HCT116 (cell line): ENCODE data around the gene PLCB4.

ENCODE experiments used
- CEBPB ChIP-seq: IDR thresholded peaks from 2 replicates; pipeline ENCODE4 v1.6.1; 2012; ENCODE audit warnings: low read depth
- CTCF ChIP-seq, 3 experiments: fragments of 200-600 bp in 1 of 3; sonication (generic) in 1 of 3; IDR thresholded peaks in 2 of 3; conservative IDR thresholded peaks in 1 of 3; 2 replicates each; pipeline ENCODE4 v1.5.1; 2012 to 2017; ENCODE audit warnings: low read depth in 2 of 3, low read length in 2 of 3, antibody characterized with exemption in 1 of 3, borderline replicate concordance in 1 of 3, control low read depth in 1 of 3, mild to moderate bottlenecking in 1 of 3, mixed read lengths in 1 of 3, mixed run types in 1 of 3, moderate library complexity in 1 of 3; ENCODE audit not compliant: insufficient read depth in 1 of 3
- EZH2 ChIP-seq: fragments of 200-600 bp; sonication (generic); IDR thresholded peaks from 2 replicates; pipeline ENCODE4 v1.6.1; 2017; ENCODE audit warnings: antibody characterized with exemption, mixed run types
- MAX ChIP-seq: IDR thresholded peaks from 2 replicates; pipeline ENCODE4 v1.6.1; 2012
- POLR2AphosphoS5 ChIP-seq: IDR thresholded peaks from 2 replicates; pipeline ENCODE4 v1.6.1; 2011; ENCODE audit warnings: mild to moderate bottlenecking, low read depth, low read length, moderate library complexity
- RAD21 ChIP-seq: IDR thresholded peaks from 2 replicates; pipeline ENCODE4 v1.6.1; 2012; ENCODE audit warnings: low read depth, mild to moderate bottlenecking
- YY1 ChIP-seq: IDR thresholded peaks from 2 replicates; pipeline ENCODE4 v1.6.1; 2011; ENCODE audit warnings: low read length, low read depth, moderate library complexity, mild to moderate bottlenecking; ENCODE audit not compliant: insufficient replicate concordance; ENCODE audit errors: extremely low read depth

GRCh38 chr20:9211016-9211760 is 142.3 kb downstream of the PLCB4 start:
- no peak for TF ChIP-seq POLR2AphosphoS5
- no peak for TF ChIP-seq CTCF (IDR thresholded peaks at IDR 0.05 in 2 of 3, conservative IDR thresholded peaks at IDR 0.05 in 1 of 3; ENCODE audit: borderline replicate concordance in 1 of 3, insufficient read depth in 1 of 3, low read depth in 2 of 3, low read length in 2 of 3)
- TF ChIP-seq MAX, result no peak
- no peak for TF ChIP-seq EZH2
- no peak for TF ChIP-seq CEBPB
- TF ChIP-seq RAD21, result no peak
- TF ChIP-seq YY1, result no peak
